Mesenchymal stem cell (in vitro differentiated cells and primary cell): Measurements from ENCODE around the gene KIF1B.
"Not testable (repeated sequence)": the region's sequence is repeated elsewhere in the genome, so short reads cannot be mapped to it uniquely, and the experiment has no call there.

Experiments
- DNase-seq: peaks from one replicate; pipeline ENCODE4 v3.0.0-alpha.2; 2013
- H2AFZ ChIP-seq: one replicate; pipeline ENCODE4 v1.6.1; 2013; ENCODE audit warnings: low read depth, mild to moderate bottlenecking, control low read depth, inconsistent platforms, low read length, moderate library complexity
- H2AK5ac ChIP-seq: 2 replicates; pipeline ENCODE4 v1.6.1; 2013; ENCODE audit warnings: low read length, moderate library complexity, mild to moderate bottlenecking, inconsistent platforms; ENCODE audit not compliant: severe bottlenecking
- H2BK120ac ChIP-seq: one replicate; pipeline ENCODE4 v1.6.1; 2013; ENCODE audit warnings: low read depth, mild to moderate bottlenecking, inconsistent platforms, low read length, moderate library complexity
- H2BK12ac ChIP-seq, 2 experiments: one replicate each; pipeline ENCODE4 v1.6.1; 2013; ENCODE audit warnings: inconsistent platforms in 2 of 2, low read length in 2 of 2, mild to moderate bottlenecking in 2 of 2, moderate library complexity in 2 of 2, control low read depth in 1 of 2
- H2BK15ac ChIP-seq: one replicate; pipeline ENCODE4 v1.6.1; 2013; ENCODE audit warnings: mild to moderate bottlenecking, low read depth, inconsistent platforms; ENCODE audit not compliant: poor library complexity, severe bottlenecking
- H2BK5ac ChIP-seq: 2 replicates; pipeline ENCODE4 v1.6.1; 2013; ENCODE audit warnings: low read depth, mild to moderate bottlenecking, low read length, control low read depth, inconsistent platforms; ENCODE audit not compliant: poor library complexity, severe bottlenecking
- H3K14ac ChIP-seq, 2 experiments: one replicate each; pipeline ENCODE4 v1.6.1; 2013; ENCODE audit warnings: inconsistent platforms in 2 of 2, low read length in 2 of 2, control low read depth in 1 of 2, mild to moderate bottlenecking in 1 of 2, moderate library complexity in 1 of 2
- H3K18ac ChIP-seq, 2 experiments: one replicate each; pipeline ENCODE4 v1.6.1; 2013; ENCODE audit warnings: inconsistent platforms in 2 of 2, low read length in 2 of 2, control low read depth in 1 of 2, low read depth in 1 of 2, mild to moderate bottlenecking in 1 of 2
- H3K23ac ChIP-seq, 2 experiments: one replicate each; pipeline ENCODE4 v1.6.1; 2013; ENCODE audit warnings: inconsistent platforms in 2 of 2, low read length in 2 of 2, mild to moderate bottlenecking in 2 of 2, moderate library complexity in 2 of 2, control low read depth in 1 of 2
- H3K27ac ChIP-seq: 2 replicates; pipeline ENCODE4 v1.5.1; 2013; ENCODE audit warnings: mild to moderate bottlenecking, moderate library complexity, low read length, control low read depth, inconsistent platforms; ENCODE audit not compliant: poor library complexity, severe bottlenecking
- H3K27me3 ChIP-seq, 2 experiments: 2 replicates each; pipeline versions ENCODE4 v1.6.1 to v1.7.0; 2013; ENCODE audit warnings: low read length in 2 of 2, mild to moderate bottlenecking in 2 of 2, moderate library complexity in 2 of 2, control low read depth in 1 of 2, inconsistent platforms in 1 of 2; ENCODE audit not compliant: control insufficient read depth in 1 of 2, insufficient read depth in 1 of 2
- H3K36me3 ChIP-seq, 2 experiments: 2 replicates each; pipeline versions ENCODE4 v1.6.1 to v1.7.0; 2013; ENCODE audit warnings: low read length in 2 of 2, control low read depth in 1 of 2, inconsistent platforms in 1 of 2, low read depth in 1 of 2, mild to moderate bottlenecking in 1 of 2; ENCODE audit not compliant: insufficient read depth in 2 of 2, control insufficient read depth in 1 of 2
- H3K4ac ChIP-seq, 2 experiments: one replicate each; pipeline ENCODE4 v1.6.1; 2013; ENCODE audit warnings: inconsistent platforms in 2 of 2, low read length in 2 of 2, mild to moderate bottlenecking in 2 of 2, moderate library complexity in 2 of 2, control low read depth in 1 of 2, low read depth in 1 of 2
- H3K4me1 ChIP-seq: 2 replicates; pipeline ENCODE4 v1.6.1; 2013; ENCODE audit warnings: low read depth, low read length, control low read depth; ENCODE audit not compliant: control insufficient read depth, insufficient read depth
- H3K4me2 ChIP-seq: 2 replicates; pipeline ENCODE4 v1.6.1; 2013; ENCODE audit warnings: low read length, mild to moderate bottlenecking, inconsistent platforms; ENCODE audit not compliant: poor library complexity, severe bottlenecking
- H3K4me3 ChIP-seq, 2 experiments: 2 replicates each; pipeline versions ENCODE4 v1.5.1 to v1.7.0; 2013; ENCODE audit warnings: low read length in 2 of 2, mild to moderate bottlenecking in 2 of 2, control low read depth in 1 of 2, low read depth in 1 of 2; ENCODE audit not compliant: insufficient read depth in 1 of 2
- H3K79me1 ChIP-seq: replicated peaks from 2 replicates; pipeline ENCODE4 v1.6.1; 2013; ENCODE audit warnings: mild to moderate bottlenecking, control low read depth, low read length, inconsistent platforms; ENCODE audit not compliant: poor library complexity, severe bottlenecking
- H3K9ac ChIP-seq: 2 replicates; pipeline ENCODE4 v1.7.0; 2013; ENCODE audit warnings: mild to moderate bottlenecking, low read length, moderate library complexity
- H3K9me3 ChIP-seq: 2 replicates; pipeline ENCODE4 v1.7.0; 2013; ENCODE audit warnings: mild to moderate bottlenecking, low read length; ENCODE audit not compliant: control insufficient read depth
- H4K8ac ChIP-seq: one replicate; pipeline ENCODE4 v1.6.1; 2013; ENCODE audit warnings: inconsistent platforms, mild to moderate bottlenecking, low read length, moderate library complexity
- H4K91ac ChIP-seq: one replicate; pipeline ENCODE4 v1.6.1; 2013; ENCODE audit warnings: mild to moderate bottlenecking, low read length, inconsistent platforms
- WGBS: methylation state at CpG from one replicate; pipeline ENCODE4 v1.1.7; 2013; ENCODE audit warnings: mixed read lengths; 5-methylcytosine and 5-hydroxymethylcytosine counted together

KIF1B gene

DNA sequence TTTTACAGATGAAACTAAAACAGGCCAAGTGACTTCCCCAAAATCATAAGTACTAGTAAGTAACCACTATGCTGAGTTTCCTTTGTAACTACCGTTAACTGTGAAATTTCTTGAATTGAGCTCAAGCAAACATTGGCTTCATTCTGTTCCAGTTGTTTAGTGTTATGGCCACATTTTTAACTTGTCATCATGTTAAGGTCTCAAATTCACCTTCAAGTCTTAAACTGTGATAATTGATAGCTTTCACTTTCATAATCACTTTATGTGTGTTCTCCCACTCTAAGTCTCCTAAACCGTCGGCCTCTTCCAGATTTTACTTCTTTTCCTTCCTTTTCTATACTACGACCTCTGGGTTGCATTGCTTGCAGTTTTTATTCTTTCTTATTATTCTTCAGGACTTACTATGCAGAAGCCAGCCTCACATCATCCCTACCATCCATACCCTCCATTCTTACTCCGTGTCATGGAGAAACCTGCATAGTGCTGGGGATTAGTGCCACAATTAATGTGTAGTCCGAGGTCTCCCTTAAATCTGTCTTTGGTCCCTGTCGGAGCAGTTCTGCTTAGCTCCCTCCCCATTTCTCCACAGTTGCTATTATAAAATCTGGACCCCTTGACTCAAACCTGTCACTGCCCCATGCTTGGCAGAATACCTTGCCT is 5.8 kb downstream of the KIF1B start:
- Histone ChIP-seq H3K9ac (peak overlapping the region; percentile 50), H2AK5ac (no peak overlapping the region), H3K4me3 (peak overlapping the region in 1 of 2 experiments; percentile 64), H3K27me3 (no peaks in the 10 kb centered on the region), H2AFZ (no peak overlapping the region), H3K9me3 (no peaks in the 10 kb centered on the region), H3K27ac (no peak overlapping the region), H3K23ac (no peak overlapping the region), H4K8ac (no peak overlapping the region), H3K14ac (no peak overlapping the region), H2BK12ac (no peak overlapping the region), H3K4me1 (peaks cover 4% of the 10 kb centered on the region), H2BK120ac (no peak overlapping the region), H3K79me1 (peaks cover 1% of the 10 kb centered on the region), H3K18ac (no peak overlapping the region), H4K91ac (no peak overlapping the region), H2BK5ac (no peak overlapping the region), H2BK15ac (no peak overlapping the region), H3K4me2 (no peak overlapping the region), H3K36me3 (no peaks in the 10 kb centered on the region), H3K4ac (no peak overlapping the region)
- DNase-seq: no peak
- WGBS: 92% methylated on average over 7 of the region's 7 CpGs

DNA sequence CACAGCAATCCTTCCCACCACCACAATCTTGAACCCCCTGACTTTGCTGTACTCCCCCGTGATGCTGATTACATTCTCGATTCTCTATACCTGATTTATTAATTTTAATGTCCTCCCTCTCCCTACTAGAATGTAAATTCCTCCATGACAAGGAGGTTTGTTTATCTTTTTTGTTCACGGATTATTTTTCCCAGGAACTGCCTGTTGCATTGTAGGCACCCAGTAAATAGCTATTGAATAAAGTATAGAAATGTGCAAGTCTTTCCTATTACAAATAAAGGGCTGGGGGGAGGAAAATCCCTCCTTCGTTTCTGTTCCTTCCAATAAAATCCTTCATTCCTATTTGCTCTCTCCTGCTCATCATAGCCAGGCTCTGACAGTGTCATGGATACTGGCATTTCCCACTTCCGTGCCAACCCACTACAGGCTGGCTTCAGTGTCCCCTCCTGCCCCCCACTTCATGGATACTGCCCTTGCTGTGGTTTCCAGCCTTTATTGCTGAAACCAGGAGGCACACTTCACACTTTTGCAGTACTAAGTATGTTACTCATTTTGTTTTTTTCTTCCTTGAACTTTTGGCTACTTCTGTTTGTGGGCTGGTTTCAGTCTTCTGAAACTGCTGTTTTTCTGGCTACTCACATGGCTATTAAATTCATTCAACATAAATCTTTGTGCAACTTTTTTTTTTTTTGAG is 7.5 kb downstream of the KIF1B start:
- Histone ChIP-seq H3K9ac (peak overlapping the region; percentile 55), H2BK15ac (no peak overlapping the region), H4K91ac (no peak overlapping the region), H3K4ac (no peak overlapping the region), H3K14ac (no peak overlapping the region), H3K4me2 (no peak overlapping the region), H4K8ac (no peak overlapping the region), H3K27ac (no peak overlapping the region), H3K23ac (no peak overlapping the region), H3K36me3 (no peaks in the 10 kb centered on the region), H2AK5ac (no peak overlapping the region), H2AFZ (no peak overlapping the region), H2BK5ac (no peak overlapping the region), H3K9me3 (no peaks in the 10 kb centered on the region), H2BK120ac (no peak overlapping the region), H3K18ac (no peak overlapping the region), H3K4me3 (peak overlapping the region in 1 of 2 experiments; percentile 50), H3K79me1 (peaks cover 1% of the 10 kb centered on the region), H2BK12ac (no peak overlapping the region), H3K4me1 (peaks cover 3% of the 10 kb centered on the region), H3K27me3 (no peaks in the 10 kb centered on the region)
- 95% methylated on average over 4 of the region's 5 CpGs for WGBS
- peak; percentile 62 for DNase-seq

GRCh38 chr1:10220200-10220599 is 9.8 kb downstream of the KIF1B start:
- peaks cover 0 to 3% of the 10 kb centered on the region in 2 experiments for H3K36me3 ChIP-seq
- no peak overlapping the region for H3K14ac ChIP-seq
- no peak overlapping the region for H2AFZ ChIP-seq
- H3K4me2 ChIP-seq: no peak overlapping the region
- H2BK120ac ChIP-seq: no peak overlapping the region
- no peak overlapping the region for H3K23ac ChIP-seq
- H3K4ac ChIP-seq: no peak overlapping the region
- DNase-seq: no peak
- H2AK5ac ChIP-seq: no peak overlapping the region
- H3K18ac ChIP-seq: no peak overlapping the region
- no peak overlapping the region for H3K4me3 ChIP-seq
- H2BK15ac ChIP-seq: no peak overlapping the region
- H3K9me3 ChIP-seq: no peaks in the 10 kb centered on the region
- no peak overlapping the region for H2BK5ac ChIP-seq
- H3K27me3 ChIP-seq: no peaks in the 10 kb centered on the region
- H3K4me1 ChIP-seq: peaks cover 7% of the 10 kb centered on the region
- no peak overlapping the region for H2BK12ac ChIP-seq
- H3K9ac ChIP-seq: no peak overlapping the region
- H4K91ac ChIP-seq: no peak overlapping the region
- H3K79me1 ChIP-seq: peaks cover 10% of the 10 kb centered on the region
- no peak overlapping the region for H3K27ac ChIP-seq
- H4K8ac ChIP-seq: no peak overlapping the region

DNA sequence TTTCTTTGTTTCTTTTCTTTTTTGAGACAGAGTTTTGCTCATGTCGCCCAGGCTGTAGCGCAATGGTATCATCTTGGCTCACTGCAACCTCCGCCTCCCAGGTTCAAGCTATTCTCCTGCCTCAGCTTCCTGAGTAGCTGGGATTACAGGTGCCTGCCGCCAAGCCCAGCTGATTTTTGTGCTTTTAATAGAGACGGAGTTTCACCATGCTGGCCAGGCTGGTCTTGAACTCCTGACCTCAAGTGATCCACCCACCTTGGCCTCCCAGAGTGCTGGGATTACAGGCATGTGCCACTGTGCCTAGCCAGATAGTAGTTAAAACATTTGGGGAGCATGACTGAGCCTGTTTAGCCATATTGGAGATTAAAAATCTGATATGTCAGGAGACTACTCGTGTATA is 10.3 kb downstream of the KIF1B start:
- H3K27me3 ChIP-seq, H2AK5ac ChIP-seq, H3K27ac ChIP-seq, H2BK15ac ChIP-seq, H3K36me3 ChIP-seq, H3K79me1 ChIP-seq, DNase-seq, H2AFZ ChIP-seq, H2BK12ac ChIP-seq, H3K4ac ChIP-seq, H4K91ac ChIP-seq, H3K18ac ChIP-seq, H3K14ac ChIP-seq, H3K9me3 ChIP-seq, H3K9ac ChIP-seq, H3K23ac ChIP-seq, H2BK120ac ChIP-seq, H2BK5ac ChIP-seq, H3K4me1 ChIP-seq, H3K4me2 ChIP-seq, H3K4me3 ChIP-seq, H4K8ac ChIP-seq: not testable (repeated sequence)
- 100% methylated on average over 6 of the region's 6 CpGs for WGBS
